Stomach (tissue), 9 donors: Measurements from ENCODE around the gene OR2W1. TPM values are rescaled to one million over a fixed set of nuclear protein-coding genes. Genes with fewer than 3 reads are reported as not detected.

Experiments
- DNase-seq, 2 donors: peaks; one replicate each; pipeline versions ENCODE4 v3.0.0 to v3.0.0-alpha.2; 2013 to 2019
- H3K27ac ChIP-seq, 5 donors: fragments of 200-600 bp in 4 of 5; sonication (generic) in 4 of 5; one replicate each; pipeline ENCODE4 v1.5.1; 2013 to 2019; ENCODE audit warnings: mild to moderate bottlenecking in 1 of 5, moderate library complexity in 1 of 5
- H3K27me3 ChIP-seq, 3 donors: fragments of 200-600 bp; sonication (generic); one replicate each; pipeline ENCODE4 v1.5.1; 2017 to 2019; ENCODE audit warnings: mixed run types in 1 of 3
- H3K36me3 ChIP-seq, 4 donors: fragments of 200-600 bp; sonication (generic); 1 replicate in 3 of 4; 2 replicates in 1 of 4; pipeline ENCODE4 v1.5.1; 2016 to 2019
- H3K4me1 ChIP-seq, 4 donors: fragments of 200-600 bp; sonication (generic); one replicate each; pipeline ENCODE4 v1.5.1; 2016 to 2019
- H3K4me3 ChIP-seq, 4 donors: fragments of 200-600 bp; sonication (generic) in 3 of 4; one replicate each; pipeline ENCODE4 v1.5.1; 2016 to 2019; ENCODE audit warnings: mild to moderate bottlenecking in 1 of 4
- H3K9me3 ChIP-seq, 4 donors: fragments of 200-600 bp; sonication (generic); one replicate each; pipeline ENCODE4 v1.5.1; 2016 to 2019
- EP300 ChIP-seq: sonication (generic); formaldehyde crosslinking; IDR thresholded peaks from one replicate; pipeline ENCODE4 v1.6.1; 2017; ENCODE audit warnings: antibody characterized with exemption
- POLR2A ChIP-seq, 4 donors: fragments of 450-650 bp; IDR thresholded peaks; one replicate each; pipeline ENCODE4 v1.6.1; 2016; ENCODE audit warnings: antibody characterized with exemption in 4 of 4, control low read depth in 2 of 4, mild to moderate bottlenecking in 1 of 4, moderate library complexity in 1 of 4
- POLR2AphosphoS5 ChIP-seq, 3 donors: sonication (generic); formaldehyde crosslinking; IDR thresholded peaks; one replicate each; pipeline ENCODE4 v1.6.1; 2016; ENCODE audit warnings: antibody characterized with exemption in 3 of 3
- WGBS, 5 donors: extraction: QIAGEN DNeasy Blood & Tissue Kit in 3 of 5; methylation state at CpG; one replicate each; pipeline versions ENCODE4 v1.1.5 to v1.1.7; 2013 to 2018; 5-methylcytosine and 5-hydroxymethylcytosine counted together
- intact Hi-C: fragments of 100-400 bp; cut with DNase I; formaldehyde crosslinking; loops from one replicate; pipeline ENCODE4 v1.15.1; 2023; ENCODE audit warnings: low total_unique reads
- polyA plus RNA-seq, 3 donors: library from polyadenylated mRNA; stranded (reverse); fragments of 200-250 nt; gene quantifications; one replicate each; pipeline ENCODE4 v1.2.3, GENCODE V29; 2013
- total RNA-seq, 5 donors: library from RNA; depleted of rRNA; stranded (reverse); fragments of >200 nt; gene quantifications; one replicate each; pipeline versions ENCODE4 v1.1.0 to v1.2.3, GENCODE V29; 2014 to 2016
- TF ChIP-seq, protein P1 (sequence below), 7 experiments: fragments of 450-650 bp in 4 of 7; fragments of 200-600 bp in 3 of 7; sonication (generic) in 3 of 7; IDR thresholded peaks; one replicate each; pipeline ENCODE4 v1.5.1; 2016 to 2019; ENCODE audit warnings: antibody characterized with exemption in 7 of 7, control low read depth in 2 of 7, mild to moderate bottlenecking in 1 of 7
- donor health status: healthy with polysubstance abuse.
- donor health status: Bipolar disorder and iron deficiency.
- donor health status: healthy.

Gene OR2W1
- total and polyA plus RNA-seq, 8 donors: not detected

DNA sequence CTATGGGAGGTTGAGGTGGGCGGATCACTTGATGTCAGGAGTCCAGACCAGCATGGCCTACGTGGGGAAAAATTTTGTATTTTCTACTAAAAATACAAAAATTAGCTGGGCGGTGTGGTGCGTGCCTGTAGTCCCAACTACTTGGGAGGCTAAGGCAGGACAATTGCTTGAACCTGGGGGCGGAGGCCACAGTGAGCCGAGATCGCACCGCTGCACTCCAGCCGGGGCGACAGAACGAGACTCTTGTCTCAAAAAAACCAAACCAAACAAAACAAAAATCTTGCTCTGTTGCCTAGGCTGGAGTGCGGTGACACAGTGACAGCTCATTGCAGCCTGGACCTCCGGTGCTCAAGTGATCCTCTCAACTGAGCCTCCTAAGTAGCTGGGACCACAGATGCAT, 16.2 kb downstream of the OR2W1 start:
- TF ChIP-seq POLR2AphosphoS5 (IDR thresholded peaks at IDR 0.05) (no peak), EP300 (no peak), POLR2A (IDR thresholded peaks at IDR 0.05) (no peak)
- TF ChIP-seq, protein P1, sequence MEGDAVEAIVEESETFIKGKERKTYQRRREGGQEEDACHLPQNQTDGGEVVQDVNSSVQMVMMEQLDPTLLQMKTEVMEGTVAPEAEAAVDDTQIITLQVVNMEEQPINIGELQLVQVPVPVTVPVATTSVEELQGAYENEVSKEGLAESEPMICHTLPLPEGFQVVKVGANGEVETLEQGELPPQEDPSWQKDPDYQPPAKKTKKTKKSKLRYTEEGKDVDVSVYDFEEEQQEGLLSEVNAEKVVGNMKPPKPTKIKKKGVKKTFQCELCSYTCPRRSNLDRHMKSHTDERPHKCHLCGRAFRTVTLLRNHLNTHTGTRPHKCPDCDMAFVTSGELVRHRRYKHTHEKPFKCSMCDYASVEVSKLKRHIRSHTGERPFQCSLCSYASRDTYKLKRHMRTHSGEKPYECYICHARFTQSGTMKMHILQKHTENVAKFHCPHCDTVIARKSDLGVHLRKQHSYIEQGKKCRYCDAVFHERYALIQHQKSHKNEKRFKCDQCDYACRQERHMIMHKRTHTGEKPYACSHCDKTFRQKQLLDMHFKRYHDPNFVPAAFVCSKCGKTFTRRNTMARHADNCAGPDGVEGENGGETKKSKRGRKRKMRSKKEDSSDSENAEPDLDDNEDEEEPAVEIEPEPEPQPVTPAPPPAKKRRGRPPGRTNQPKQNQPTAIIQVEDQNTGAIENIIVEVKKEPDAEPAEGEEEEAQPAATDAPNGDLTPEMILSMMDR (IDR thresholded peaks at IDR 0.05): no peak
- H3K4me1 ChIP-seq: no peaks in the 10 kb centered on the region
- H3K4me3 ChIP-seq: no peak overlapping the region
- H3K36me3 ChIP-seq: no peaks in the 10 kb centered on the region
- no peak for DNase-seq
- intact Hi-C loops: no loop called here
- no peaks in the 10 kb centered on the region for H3K9me3 ChIP-seq
- no peak overlapping the region for H3K27ac ChIP-seq
- peaks cover 0 to 43% (median 0%) of the 10 kb centered on the region in 3 donors for H3K27me3 ChIP-seq
- 89 to 92% (median 89%) methylated on average over 13 of the region's 13 CpGs for WGBS, 5 donors

DNA sequence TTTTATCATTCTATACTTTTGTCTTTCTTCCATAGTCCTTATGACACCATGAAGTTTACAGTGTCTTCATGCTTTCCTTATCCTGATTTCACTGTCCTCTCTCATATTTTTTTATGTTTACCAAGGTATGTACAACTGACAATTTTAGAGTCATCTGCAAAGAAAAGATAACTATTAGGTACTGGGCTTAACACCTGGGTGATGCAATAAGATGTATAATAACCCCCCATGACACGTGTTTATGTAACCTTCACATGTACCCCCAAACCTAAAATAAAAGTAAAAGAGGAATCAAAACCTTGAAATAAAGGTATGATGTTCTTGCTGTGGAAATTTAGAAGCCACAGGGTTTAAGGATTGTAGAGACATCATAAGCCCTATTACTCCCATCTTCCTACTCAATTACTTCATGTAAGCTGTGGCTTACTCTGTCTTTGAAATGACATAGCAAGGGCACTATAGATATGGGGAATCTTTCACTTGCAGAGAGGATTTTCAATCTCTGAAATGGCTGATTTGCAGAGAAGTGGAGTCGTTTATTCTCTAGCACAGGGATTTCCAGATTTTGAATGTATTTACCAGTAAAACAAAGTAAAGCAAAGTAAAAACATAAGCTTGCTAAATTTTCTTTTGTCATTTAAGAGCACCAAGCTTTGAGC, 18.9 kb downstream of the OR2W1 start:
- Histone ChIP-seq H3K36me3 (no peaks in the 10 kb centered on the region), H3K27me3 (peaks cover 0 to 54% (median 0%) of the 10 kb centered on the region in 3 donors), H3K4me3 (no peak overlapping the region), H3K9me3 (no peaks in the 10 kb centered on the region), H3K4me1 (no peaks in the 10 kb centered on the region), H3K27ac (no peak overlapping the region)
- intact Hi-C loops: no loop called here
- no peak for DNase-seq
- TF ChIP-seq, protein P1 (IDR thresholded peaks at IDR 0.05): no peak
- TF ChIP-seq POLR2A (IDR thresholded peaks at IDR 0.05) (no peak), POLR2AphosphoS5 (IDR thresholded peaks at IDR 0.05) (no peak), EP300 (no peak)
- 35 to 48% (median 43%) methylated on average over 2 of the region's 2 CpGs for WGBS, 5 donors

DNA sequence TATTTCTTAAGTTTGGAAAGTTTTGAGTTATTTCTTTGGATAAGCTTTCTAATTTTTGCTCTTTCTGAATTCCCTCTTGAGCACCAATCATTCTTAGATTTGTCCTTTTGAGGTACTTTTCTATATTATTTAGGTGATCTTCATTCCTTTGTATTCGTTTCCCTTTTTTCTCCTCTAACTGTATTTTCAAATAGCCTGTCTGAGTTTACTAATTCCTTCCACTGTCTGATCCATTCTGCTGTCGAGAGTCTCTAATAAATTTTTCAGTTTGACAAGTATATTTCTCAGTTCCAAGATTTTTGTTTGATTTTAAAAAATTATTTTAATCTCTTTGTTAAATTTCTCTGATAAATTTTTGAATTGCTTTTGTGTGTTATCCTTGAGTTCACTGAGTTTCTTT, 23.5 kb downstream of the OR2W1 start:
- Histone ChIP-seq H3K4me1 (peaks cover 0 to 8% (median 6%) of the 10 kb centered on the region in 4 donors), H3K27ac (no peak overlapping the region), H3K36me3 (no peaks in the 10 kb centered on the region), H3K9me3 (no peaks in the 10 kb centered on the region), H3K4me3 (no peak overlapping the region), H3K27me3 (peaks cover 0 to 39% (median 0%) of the 10 kb centered on the region in 3 donors)
- WGBS, 5 donors: 62 to 81% (median 71%) methylated on average over 2 of the region's 2 CpGs
- TF ChIP-seq POLR2AphosphoS5 (IDR thresholded peaks at IDR 0.05): no peak
- TF ChIP-seq, protein P1 (IDR thresholded peaks at IDR 0.05): no peak
- TF ChIP-seq POLR2A (IDR thresholded peaks at IDR 0.05): no peak
- TF ChIP-seq EP300: no peak
- intact Hi-C loops: no loop called here
- no peak for DNase-seq

DNA sequence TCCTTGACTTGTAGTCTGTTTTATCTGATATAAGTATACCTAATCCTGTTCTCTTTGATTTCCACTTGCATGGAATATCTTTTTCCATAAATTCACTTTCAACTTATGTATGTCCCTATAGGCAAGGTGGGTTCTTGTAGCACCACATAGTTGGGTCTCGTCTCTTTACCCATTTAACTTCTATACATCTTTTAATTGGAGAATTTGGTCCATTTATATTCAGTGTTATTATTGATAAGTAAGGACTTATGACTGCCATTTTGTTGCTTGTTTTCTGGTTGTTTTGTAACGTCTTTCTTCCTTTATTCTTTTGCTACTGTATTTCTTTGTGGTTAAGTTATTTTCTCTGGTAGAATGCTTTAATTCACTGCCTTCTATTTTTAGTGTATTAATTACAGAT, 25.3 kb downstream of the OR2W1 start:
- 52 to 66% (median 58%) methylated on average over 2 of the region's 2 CpGs for WGBS, 5 donors
- no peak for TF ChIP-seq POLR2AphosphoS5 (IDR thresholded peaks at IDR 0.05)
- TF ChIP-seq EP300: no peak
- TF ChIP-seq POLR2A (IDR thresholded peaks at IDR 0.05): no peak
- TF ChIP-seq, protein P1 (IDR thresholded peaks at IDR 0.05): no peak
- Histone ChIP-seq H3K4me1 (peaks cover 0 to 17% (median 11%) of the 10 kb centered on the region in 4 donors), H3K9me3 (peaks cover 0 to 12% (median 4%) of the 10 kb centered on the region in 4 donors), H3K4me3 (no peak overlapping the region), H3K27me3 (peaks cover 5 to 32% (median 8%) of the 10 kb centered on the region in 3 donors), H3K36me3 (no peaks in the 10 kb centered on the region), H3K27ac (no peak overlapping the region)
- no peak for DNase-seq
- intact Hi-C loops: loop anchor here (10.0 kb wide), 1 partner anchor 185 kb away; no protein-coding TSS in a partner anchor
